SW 1271 (cell line): ENCODE results near the gene KLF1.
A peak's percentile ranks its signal among the peaks of the same experiment; 100 is the strongest.
"Not testable (repeated sequence)": the region's sequence is repeated elsewhere in the genome, so short reads cannot be mapped to it uniquely, and the experiment has no call there.

Source experiments
- DNase-seq, 2 experiments: peaks; one replicate each; lab custom pipeline; 2025; lab: John Stamatoyannopoulos, UW

Gene KLF1

DNA sequence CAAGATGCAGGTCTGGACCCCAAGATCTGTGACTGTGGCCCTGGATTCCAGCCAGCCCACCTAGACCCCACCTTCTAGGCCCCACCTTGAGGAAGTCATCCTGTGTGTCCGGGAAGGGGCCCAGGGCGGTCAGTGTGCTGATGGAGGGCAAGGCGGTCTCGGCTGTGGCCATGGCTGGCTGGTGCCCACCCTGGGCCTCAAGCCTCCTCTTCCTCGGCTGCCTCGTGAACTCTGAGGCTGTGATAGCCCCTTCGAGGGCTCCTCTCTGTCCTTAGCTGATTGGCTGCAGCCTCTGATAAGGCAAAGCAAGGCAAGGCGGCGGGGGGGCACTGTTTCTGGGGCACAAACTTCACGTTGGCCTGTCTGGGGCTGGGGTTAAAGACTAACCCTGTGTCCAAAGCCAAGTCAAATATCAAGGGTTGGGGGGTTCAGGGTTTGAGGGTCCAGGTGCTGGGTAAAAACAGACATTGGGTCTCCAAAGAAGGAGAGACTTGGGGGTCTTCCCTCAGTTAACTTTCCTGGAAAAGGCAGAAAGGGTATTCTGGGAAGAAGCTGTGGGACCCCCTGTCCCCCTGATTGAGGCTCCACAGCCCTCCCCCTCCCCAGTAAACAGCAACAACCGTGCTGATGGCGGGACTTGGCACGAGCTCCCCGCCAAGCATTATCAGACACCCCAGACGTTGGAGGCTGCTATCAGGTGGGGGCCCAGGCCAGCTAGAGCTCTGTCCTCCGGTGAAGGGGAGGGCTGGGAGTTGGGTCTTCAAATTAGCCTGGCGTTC is at the start of gene KLF1:
KLF1 (minus strand) TSS at position 233 of the 779 bp plus-strand sequence; CDS start at position 172, 61 bp downstream.
- no peak for DNase-seq

DNA sequence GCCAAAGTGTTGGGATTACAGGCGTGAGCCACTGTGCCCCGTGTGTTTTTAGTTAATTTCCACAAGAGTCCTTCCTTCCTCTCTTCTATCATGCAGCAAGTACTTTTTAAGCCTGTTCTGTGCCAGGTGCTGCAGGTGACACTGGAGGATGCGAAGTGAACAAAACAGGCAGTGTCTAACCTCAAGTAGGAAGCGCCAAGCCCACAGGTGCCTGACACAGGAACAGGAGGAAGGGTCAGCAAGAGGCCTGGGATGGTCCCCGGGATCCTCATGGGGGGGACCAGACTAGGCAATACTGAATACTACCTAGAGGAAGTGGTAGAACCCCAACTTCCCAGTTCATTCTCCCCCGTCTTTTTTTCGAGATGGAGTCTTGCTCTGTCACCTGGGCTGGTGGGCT is 49.6 kb upstream of the KLF1 start:
- DNase-seq = no peak

DNA sequence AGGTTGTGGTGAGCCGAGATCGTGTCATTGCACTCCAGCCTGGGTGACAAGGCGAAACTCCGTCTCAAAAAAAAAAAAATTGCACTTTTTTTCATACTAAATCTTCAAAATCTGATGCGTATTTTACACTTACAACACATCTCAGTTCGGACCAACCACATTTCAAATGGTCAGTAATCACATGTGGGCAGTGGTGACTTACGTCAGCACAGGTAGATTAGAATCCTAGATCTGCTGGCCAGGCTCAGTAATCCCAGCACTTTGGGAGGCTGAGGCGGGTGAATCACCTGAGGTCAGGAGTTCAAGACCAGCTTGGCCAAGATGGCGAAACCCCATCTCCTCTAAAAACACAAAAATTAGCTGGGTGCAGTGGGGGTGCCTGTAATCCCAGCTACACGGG is 48.1 kb upstream of the KLF1 start:
- no peak for DNase-seq

DNA sequence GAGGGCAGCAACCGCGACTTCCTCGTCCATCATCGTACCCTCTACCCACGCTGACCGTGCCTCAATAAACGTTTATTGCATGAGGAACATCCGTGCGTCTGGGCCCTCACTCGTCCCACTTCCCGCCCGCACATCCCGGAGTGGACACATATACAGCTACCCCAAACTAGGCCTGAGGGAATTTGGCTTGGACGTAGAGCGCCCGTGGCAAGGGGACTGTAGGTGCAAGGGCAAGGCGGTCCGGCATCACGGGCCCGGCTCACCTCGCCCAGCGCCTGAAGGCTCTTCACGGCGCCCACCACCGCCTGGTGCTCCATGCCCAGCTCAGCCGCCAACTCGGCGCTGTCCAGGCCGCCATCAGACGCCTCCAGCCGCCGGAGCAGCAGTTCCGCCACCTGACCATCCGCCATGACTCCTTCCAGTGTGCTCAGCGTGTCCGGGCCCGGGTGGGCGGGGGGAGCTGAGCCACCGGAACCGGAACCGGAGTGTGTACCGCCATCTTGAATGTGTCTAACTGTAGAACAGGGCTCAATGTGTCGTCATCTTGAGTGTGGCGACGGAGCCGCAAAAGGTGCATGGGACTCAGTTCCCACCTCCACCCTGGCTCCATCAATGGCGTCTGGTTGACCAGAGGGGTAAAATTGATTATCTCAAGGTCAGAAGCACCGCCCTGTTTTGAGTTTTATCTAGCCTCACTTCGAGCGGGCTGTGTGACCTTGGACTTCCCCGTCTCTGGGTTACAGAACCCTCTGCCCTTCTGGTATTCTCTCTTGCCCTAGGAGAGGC is 46.5 kb upstream of the KLF1 start, which contains the start of gene FARSA:
FARSA (minus strand) TSS at position 425 of the 786 bp plus-strand sequence; CDS start at position 410, 15 bp downstream.
- DNase-seq = peak; percentile 66 to 88

DNA sequence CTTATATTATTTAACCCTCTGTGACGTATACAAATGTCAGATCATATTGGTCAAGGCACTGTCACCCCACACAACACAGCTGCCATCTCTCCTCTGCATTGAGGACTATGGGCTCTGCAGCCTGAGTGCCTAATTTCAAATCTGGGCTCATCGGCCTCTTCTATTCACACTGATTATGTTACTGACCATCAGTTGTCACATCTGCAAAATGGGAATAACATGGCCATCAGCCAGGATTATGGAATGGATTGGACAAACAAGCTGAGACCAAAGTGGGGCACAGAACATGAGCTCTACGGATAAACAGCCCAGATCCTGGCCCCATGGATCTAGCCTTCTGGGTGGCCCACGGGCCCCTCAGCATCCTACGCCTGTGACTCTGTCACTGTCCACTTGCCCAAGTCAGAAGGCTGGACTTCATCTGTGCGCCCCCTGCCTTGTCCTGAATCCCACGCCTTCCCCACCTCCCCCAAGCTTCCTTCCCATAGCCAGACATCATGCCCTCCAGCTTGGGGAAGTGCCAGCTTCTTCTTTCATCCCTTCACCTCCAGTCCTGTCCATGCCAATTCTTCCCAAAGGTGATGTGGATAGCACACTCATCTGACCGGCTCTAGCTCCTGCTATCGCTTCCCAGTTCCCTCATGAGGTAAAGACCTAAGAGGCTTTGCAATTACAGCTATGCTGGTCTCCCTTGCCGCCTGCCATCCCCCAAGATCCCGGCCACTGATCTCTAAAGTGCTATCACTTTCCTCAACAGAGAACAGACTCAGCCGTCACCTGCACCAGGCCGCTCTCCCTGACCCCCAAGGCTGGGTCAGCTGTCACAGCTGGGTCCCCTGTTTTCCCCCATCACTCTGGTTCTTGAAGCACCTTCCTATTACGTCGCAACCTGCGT is 45.6 kb upstream of the KLF1 start:
- no peak for DNase-seq

DNA sequence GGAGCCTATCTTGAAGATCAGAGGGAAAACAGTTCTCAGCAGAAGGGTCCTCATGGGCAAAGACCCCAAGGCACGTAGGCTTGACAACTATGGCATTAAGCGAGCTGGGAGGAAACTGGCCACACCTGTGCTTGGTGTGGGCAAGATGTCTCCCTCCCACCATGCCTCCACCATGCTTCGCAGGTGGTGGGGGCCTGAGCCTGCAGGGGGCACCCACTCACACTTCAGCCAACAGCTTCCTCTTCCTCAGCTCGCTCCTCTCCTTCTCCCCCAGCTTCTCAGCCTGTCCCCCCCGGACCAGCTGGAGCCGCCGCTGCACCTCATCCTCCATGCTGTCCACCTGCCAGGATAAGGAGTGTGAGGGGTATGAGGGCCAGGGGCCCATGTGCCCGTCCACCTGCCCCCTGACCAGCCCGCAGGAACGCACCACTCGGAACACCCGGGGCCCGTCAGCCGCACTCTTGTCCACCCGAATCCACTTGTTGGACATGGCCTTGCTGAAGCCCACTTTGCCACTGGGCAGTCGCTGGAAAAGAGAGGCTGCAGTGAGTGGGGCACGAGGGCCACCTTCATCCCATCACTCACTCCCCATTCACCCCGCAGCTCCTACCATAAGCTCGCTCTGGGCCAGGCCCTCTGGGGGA is 43.1 kb upstream of the KLF1 start:
- no peak for DNase-seq

DNA sequence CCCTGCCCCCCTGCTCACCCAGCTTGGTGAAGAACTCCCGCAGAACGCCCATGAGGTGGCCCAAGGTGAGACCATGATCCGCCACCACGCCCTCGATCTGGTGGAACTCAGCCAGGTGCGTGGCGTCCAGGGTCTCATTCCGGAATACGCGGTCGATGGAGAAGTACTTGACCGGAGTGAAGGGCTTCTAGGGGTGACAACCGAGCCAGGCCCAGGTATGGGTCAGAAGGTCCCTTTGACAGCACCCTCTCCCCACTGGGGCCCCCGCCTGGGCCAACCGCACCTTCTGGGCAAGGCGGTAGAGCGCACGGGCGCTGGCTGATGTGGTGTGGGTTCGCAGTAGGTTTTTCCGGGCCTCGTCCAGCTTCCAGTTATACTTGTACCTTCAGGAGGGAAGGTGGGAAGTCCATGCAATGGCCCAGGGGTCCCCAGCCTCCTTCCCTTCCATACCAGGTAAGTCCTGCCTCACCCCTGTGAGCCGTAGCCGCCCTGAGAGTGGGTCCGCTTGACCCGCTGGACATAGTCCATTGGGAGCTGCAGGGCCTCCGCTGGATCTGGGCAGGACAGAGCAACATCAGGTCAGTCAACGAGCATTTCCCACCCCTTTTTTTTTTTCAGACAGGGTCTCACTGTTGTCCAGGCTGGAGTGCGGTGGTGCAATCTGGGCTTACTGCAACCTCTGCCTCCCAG is 37.8 kb upstream of the KLF1 start:
- DNase-seq = no peak

DNA sequence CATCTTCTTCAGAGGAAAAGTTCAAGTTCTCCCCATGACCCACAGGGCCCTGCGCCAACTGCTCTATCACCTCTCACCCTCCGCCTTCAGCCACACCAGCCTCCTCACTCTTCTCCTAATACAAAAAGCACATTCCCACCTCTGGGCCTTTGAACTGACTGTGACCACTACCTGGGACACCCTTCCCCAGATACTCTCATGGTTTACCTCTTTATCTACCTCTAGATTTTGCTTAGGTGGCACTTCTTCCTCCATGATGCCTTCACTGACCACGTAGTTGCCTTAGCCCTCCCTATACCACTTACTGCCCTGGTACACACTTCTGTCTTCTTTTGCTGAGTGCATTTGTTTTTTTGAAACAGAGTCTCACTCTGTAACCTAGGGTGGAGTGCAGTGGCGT is 36.0 kb upstream of the KLF1 start:
- DNase-seq = no peak

DNA sequence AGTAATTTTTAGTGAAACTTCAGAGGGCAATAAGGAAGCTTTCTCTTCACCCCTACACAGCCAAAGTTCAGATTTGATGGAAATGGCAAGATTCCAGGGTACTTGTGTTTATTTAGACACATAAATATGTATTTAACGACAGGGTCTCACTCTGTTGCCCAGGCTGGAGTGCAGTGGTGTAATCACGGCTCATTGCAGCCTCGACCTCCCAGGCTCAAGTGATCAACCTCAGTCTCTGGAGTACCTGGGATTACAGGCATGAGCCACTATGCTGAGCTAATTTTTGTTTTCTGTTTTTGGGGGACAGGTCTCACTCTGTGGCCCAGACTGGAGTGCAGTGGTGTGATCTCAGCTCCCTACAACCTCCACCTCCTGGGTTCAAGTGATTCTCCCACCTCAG is 34.0 kb upstream of the KLF1 start:
- DNase-seq = no peak

DNA sequence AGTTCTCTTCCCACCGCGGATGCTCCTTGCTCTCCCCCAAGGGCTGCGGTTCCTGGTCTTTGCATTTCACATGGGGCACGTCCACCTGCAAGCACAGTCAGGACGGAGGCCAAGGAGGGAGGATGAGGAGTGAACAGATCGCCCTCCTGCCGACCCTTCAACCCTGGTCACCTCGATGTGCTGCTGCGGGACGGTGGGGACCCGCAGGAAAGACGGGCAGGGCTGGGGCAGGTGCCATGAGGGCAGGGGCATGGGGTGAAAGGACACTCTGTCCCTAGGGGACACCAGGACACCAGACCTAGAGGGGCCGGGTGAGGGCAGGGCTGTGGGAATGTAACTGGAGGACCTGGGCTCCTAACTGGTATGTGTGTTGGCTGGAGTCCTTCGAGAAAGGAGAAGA is 31.3 kb upstream of the KLF1 start:
- no peak for DNase-seq

DNA sequence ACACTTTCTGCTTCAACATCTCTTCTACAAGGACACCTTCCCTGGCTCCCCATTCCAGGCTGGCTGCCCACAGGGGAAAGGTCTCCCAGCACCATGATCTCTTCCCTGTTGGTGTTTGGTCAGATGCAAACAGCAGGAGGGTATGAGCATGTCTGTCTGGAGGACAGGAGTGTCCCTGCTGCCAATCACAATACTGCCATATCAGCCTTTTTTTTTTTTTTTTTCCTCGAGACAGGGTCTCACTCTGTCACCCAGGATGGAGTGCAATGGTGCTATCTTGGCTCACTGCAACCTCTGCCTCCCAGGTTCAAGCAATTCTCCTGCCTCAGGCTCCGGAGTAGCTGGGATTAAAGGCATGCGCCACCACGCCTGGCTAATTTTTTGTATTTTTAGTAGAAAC is 28.9 kb upstream of the KLF1 start:
- DNase-seq = not testable (repeated sequence)

DNA sequence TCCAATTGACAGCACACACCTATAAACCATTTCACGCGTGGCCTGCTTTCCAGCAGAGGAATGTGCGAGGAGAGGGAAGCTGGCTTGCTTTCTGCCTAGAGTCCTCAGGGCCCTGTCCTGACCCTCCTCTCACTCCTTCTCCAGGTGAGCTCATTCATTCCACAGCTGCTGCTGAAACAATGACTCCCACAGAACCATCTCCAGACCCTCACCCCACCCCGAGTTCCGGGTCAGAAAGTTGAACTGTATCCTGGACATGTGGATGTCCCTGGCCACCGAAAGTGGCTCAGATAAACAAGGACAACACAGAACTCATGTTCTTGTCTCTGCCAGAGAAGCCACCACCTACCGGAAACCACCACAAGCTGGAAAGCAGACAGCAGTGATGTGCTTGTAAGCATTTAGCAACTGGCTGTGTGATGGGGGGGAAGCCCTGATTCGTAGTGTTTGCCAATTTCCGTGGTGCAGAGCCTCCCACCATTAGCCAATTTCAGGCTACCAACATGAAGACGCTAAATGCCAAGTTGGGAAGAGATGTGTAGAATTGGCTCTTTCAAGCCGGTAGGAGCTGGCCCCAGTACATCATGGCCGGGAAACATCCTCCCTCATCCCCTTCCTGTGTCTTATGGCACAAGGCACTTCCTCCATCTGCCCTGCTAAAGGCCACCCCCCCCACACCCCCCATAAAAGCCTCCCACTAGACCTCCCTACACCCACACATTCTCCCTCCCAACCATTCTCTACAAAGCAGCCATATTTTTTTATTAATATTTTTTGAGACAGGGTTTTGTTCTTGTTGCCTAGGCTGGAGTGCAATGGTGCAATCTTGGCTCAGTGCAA is 27.1 kb upstream of the KLF1 start:
- no peak for DNase-seq

DNA sequence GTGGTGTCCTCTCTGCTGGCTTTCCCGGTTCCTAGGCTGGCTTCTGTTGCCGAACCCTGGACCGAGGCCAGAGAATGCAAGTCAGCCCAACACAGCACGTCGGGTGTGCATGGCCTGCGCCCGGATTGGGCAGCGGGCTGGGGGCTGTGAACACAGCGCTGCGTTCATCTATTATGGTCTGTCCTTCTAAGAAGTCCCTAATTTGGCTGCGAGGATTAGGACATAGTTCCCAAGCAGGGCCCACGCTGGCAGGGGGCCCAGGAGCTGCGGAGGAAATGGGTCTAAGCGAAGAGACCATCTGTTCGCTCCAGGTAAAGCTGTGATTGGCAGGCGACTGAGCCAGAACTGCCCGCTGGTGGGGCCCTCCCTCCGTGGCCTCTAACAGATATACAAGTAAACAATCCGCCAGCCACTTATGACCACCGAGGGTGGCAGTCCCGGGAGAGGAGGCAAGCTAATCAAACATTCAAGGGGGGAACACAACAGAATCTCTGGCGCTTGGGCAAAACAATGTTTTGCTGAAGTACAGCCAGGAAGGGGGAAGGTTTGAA is 26.1 kb upstream of the KLF1 start:
- no peak for DNase-seq

DNA sequence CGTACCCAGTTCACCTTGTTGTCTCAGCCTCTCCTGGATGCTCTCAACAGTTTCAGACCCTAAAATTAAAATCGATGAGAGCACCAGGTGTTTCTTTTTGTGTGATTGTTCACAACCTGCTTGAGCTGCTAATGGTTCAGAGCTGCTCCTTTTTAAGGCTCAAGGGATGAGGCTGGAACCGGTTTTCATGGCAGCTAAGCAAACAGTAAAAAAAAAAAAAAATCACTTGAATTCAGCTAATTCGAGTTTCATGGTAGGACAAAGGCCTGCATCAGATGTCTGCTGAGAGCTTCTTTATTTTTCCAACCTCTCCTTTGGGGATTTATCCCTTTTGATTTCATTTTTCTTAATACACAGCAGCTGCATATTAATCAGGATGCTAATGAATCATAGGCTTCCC is 25.6 kb upstream of the KLF1 start:
- no peak for DNase-seq

DNA sequence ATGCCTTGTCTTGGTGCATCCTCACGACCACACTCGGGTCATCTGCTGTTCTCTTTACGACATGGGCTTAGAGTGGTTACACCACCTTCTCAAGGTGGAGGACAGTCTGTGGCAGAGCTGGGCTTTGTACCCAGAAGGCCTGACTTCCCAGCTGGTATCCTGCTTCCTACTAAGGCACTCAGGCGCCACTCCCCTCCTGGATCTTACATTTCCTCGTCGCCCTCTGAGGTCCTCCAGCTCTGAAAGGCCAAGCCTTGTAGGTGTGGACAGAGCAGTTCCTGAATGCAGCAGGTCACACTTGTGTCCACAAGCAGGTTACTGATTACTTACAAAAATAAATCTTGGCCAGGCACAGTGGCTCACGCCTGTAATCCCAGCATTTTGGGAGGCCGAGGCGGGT is 20.2 kb upstream of the KLF1 start:
- DNase-seq = no peak

DNA sequence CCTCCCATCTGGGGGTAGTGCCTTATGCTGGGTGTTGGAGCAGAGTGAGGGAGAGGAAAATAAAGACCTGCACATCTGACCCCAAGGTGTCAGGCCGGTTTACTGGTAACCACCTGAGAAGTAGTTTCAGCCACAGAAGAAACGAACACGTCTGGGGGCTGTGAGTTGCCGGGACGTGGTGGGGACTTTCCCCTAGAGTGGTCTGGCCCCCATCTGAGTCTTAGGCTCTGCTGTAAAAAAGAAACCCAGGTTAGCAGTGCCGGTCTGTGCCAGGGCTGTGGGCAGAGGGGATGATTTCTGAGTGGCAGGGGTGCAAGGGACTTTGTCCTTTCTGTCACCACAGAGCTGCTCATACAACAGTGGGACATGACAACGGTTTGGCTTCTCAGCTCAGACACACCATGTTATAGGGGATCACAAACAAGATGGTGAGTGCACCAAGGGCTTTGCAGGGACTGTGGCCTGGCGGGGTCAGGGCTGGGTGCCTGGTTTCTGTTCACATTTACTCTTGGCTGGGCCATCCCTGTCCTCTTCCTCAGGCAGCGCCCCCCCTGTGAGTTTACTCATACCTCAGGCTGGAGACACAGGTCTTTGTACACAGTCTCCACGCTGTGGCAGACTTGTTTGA is 13.0 kb upstream of the KLF1 start:
- no peak for DNase-seq

DNA sequence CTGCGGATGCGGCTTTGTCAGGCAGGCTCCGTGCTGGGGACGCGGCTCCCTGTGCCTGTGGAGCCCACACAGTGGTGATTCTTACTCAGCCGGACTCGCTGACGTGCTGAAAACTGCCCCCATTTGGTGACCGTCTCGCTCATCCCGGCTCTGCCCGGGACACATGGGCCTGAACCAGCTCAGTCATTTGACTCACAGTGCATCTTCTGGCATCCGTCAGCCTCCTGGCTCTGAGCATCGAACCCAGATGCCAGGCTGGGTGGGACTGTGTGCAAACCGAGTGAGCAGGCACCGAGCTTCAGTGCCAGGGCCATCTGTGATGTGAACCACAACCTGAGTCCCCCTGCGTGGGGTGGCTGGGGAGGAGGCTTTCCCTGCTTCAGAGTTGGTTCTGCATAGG is 9.5 kb upstream of the KLF1 start:
- no peak for DNase-seq

DNA sequence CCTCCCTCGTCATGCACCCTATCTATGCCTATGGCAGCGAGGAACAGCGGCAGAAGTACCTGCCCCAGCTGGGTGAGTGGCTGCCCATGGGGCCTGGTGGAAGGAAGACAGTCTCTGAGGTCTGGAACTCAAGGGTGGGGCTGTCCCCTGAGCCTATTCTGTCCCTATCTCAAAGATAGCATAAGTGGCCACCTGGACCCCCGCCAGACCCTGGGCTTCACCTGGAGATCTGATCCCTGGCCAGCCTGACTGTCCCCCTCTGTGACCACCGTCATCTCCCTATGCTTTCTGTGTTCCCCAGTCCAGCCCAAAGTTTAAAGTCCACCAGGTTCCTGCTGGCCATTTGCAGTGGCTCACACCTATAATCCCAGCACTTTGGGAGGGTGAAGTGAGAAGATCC is 6.6 kb upstream of the KLF1 start:
- DNase-seq = no peak

DNA sequence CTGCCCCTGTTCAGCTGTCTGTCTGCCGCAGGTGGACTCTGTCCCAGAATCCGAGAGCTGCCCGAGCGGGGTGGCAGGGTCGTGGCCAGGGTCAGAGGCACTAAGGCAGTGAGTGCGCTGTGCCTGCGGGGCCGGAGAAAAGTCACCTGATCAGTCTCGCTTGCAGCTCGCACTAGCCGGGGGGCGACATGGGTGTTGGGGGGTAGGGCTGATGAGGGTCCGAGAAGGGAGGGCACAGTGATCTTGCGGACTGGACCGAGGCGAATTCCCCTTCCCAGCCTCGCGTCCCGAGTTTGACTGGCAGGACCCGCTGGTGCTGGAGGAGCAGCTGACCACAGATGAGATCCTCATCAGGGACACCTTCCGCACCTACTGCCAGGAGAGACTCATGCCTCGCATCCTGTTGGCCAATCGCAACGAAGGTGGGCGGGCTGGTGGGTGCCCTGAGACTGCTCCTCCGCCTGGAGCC is 4.6 kb upstream of the KLF1 start:
- no peak for DNase-seq
